GM11168 (cell line): Measurements from ENCODE around the gene SORCS2.
"Not testable (repeated sequence)": the region's sequence is repeated elsewhere in the genome, so short reads cannot be mapped to it uniquely, and the experiment has no call there.

Experiments
- in situ Hi-C: fragments of 300-500 bp; cut with MboI; formaldehyde crosslinking; loops from one replicate; pipeline ENCODE4 v1.12.0; 2022; ENCODE audit warnings: low sequenced_read_pairs; ENCODE audit not compliant: unreplicated experiment

The SORCS2 gene

DNA sequence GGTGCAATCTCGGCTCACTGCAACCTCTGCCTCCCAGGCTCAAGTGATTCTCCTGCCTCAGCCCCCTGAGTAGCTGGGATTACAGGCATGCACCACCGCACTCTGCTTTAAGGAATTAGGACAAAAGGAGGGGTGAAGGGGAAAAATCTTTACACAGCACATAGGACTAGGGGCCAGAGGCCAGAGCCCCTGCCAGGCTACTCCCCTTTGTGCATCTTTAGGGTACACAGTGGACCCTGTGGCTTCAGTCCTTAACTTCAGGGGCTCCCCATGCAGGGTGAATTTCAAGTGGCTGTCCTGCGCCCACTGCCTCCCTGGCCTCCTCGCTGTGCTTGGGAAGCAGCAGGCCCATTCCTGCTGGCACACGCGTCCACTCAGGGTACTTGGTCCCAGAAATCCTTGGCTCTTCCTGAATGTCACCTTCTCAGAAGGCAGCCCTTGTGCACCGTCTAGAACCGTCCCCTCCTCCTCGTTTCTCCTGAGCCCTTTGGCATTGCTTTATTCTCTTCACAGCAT is 381.3 kb downstream of the SORCS2 start:
- in situ Hi-C loops: no loop called here

DNA sequence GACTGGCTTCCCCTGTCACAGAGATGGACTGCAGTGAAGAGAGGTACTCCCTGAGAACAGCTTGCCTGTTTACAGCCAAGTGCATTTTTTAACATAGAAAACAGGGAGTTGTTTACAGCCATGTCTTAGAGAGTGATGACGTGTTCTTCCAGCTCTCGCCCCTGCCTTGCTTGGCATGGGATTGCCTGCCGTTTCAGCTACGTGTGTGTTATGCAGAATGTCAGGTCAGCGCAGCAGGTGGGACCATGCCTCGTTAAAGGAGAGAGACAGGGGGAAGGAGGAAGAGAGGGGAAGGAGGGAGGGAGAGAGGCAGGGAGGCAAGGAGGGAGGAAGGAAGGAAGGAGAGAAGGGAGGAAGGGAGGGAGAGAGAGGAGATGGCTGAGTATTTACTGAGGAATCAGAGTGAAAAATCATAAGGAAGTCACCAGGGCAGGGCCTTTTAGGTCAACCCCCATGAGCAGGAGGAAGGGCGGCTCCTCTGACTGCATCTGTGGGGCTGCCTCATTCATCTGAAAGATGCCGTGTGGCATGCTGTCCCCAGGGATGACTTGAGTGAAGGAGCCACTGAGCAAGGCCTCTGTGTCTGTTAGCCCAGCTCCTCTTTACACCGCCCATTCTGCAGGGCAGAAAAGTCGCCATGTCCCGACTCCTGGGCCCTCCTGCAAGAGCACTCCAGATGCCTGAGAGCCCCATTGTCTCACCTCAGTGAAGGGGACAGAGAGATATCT is 382.1 kb downstream of the SORCS2 start:
- in situ Hi-C loops: no loop called here

GRCh38 chr4:7575426-7575825 is 383.1 kb downstream of the SORCS2 start:
- in situ Hi-C loops: no loop called here

- in situ Hi-C loops: not testable (repeated sequence)
Measured at GRCh38 chr4:7577361-7578039, 385.2 kb downstream of the SORCS2 start.

GRCh38 chr4:7581477-7581876 is 389.1 kb downstream of the SORCS2 start:
- in situ Hi-C loops: no loop called here

DNA sequence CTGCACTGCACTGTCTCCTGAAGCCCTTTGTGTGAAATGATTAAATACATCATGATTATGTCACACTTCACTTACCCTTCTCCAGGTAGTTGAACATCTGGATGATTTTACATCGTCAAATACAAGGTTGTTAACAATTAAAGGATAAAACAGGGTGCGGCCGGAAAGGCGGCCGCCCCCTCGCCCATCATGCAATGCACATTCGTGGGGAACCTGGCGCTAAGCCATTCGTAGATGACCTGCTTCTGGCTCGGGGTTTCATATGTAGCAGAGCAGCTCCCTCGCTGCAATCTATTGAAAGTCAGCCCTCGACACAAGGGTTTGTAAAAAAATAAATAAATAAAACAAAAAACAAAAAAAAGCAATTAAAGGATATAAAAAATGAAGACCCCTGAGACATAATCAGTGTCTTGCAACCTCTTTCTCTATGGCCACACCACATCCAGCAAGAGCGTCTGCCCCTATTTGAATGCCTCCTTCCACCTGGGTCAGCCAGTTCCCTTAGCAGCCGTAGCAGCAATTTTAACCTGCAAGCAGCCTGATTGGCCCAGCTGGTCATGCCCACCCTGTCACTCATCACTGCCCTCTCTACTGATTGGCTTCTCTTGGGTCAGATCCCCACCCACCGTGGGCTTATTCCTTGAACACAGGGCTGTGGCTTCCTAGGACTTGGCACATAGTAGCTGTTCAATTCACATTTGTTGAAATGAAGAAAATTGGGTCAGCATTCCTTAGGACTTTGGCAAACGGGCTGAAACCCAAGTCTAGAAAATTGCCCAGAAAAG is 390.2 kb downstream of the SORCS2 start:
- in situ Hi-C loops: no loop called here

- in situ Hi-C loops: no loop called here
Measured at GRCh38 chr4:7584098-7584497, 391.8 kb downstream of the SORCS2 start.

DNA sequence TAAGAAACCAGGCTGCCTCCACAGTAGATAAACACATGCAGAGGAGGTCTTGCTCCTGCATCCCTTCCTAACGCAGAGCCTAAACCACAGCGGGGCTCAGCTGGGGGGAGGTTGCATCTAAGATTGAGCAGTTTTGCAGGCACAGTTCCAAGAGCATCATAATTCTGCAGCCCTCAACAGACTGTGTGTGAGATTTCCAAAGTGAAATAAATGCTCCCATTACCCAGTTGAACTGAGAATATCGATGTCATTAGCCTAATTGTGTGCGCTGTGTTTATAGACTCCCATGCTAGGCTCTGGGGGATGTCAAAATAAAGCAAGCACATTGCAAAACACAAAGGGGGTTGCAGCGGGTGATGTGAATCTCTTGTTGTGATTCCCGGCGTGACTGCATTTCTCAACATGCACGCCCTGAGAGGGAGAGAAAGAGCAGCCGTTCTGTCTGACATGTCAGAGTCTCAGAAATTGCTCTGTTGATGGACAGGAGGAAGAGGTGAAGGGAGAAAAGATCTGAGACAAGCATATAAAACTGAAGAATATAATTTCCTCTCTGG is 392.3 kb downstream of the SORCS2 start:
- in situ Hi-C loops: no loop called here

DNA sequence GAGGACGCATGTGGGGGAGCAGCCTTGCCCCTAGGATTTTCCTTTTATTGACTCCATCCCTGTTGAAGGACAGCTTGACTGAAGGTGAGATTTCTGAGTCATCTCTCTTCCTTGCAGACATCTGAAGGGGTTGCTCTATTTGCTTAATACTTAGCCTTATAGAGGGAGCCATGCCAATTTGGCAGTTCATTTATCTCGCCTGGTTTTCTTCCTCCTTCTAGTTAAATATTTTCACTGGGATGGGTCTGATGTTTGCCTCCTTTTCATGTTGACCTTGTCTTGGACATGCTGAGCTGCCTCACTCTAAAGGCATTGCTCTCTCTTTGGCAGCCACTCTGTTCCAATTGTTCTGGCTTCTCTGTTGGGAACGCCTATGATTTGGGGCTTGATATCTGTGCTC is 393.4 kb downstream of the SORCS2 start:
- in situ Hi-C loops: no loop called here

- in situ Hi-C loops: no loop called here
Measured at GRCh38 chr4:7587433-7588405, 395.4 kb downstream of the SORCS2 start.

GRCh38 chr4:7590189-7590588 is 397.9 kb downstream of the SORCS2 start:
- in situ Hi-C loops: no loop called here

GRCh38 chr4:7590899-7591298 is 398.6 kb downstream of the SORCS2 start:
- in situ Hi-C loops: no loop called here

GRCh38 chr4:7591409-7592053 is 399.2 kb downstream of the SORCS2 start:
- in situ Hi-C loops: no loop called here

- in situ Hi-C loops: no loop called here
Measured at GRCh38 chr4:7593646-7594412, 401.5 kb downstream of the SORCS2 start.

- in situ Hi-C loops: no loop called here
Measured at GRCh38 chr4:7595934-7596461, 403.7 kb downstream of the SORCS2 start.

GRCh38 chr4:7596918-7597606 is 404.7 kb downstream of the SORCS2 start:
- in situ Hi-C loops: no loop called here

DNA sequence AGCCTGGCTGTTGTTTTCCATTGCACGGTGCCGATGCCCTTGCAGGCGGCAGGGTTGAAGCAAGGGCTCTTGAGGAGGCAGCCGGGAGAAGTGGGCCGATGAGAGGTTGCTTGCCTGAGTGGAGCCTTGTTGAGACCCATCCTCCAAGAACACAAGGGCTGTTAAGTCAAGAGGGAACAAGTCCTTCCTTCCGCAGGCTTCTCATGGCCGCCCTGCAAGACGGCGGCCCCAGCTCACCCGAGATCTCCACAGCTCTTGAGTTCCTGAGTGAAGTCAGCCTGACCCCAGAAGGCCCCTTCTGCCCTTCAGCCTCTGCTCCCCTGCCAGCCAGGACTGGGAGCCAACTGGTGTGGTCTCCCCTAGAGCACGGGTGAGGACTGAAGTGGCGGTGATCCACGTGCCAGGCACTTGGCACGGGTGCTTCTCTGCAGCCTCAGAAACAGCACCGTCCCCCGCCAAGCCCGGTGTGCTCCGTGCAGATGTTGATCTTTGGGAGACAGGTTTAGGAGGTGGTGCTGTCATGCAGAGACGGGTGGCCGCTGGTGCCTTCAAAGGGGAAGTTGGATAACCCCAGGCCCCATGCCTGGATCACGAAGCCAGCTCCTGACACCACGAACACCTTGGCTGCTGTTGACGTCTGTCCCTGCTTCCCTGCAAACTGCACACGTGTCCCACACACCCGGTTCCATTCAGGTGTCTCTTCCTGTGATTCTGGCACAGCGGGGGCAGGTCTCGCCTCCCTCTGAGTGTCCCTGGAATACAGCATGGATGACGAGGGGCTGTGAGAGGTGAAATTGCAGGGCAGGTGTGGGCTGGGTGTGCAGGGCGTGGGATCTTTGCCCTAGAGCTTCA is 406.8 kb downstream of the SORCS2 start:
- in situ Hi-C loops: no loop called here
